A549 treated with ZK216348 at 1 μM for 4 hours (cell line): ENCODE results near the gene CPAMD8. TPM values are rescaled to one million over a fixed set of nuclear protein-coding genes. Genes with fewer than 3 reads are reported as not detected.

Experiments used
- total RNA-seq: library from RNA; stranded (reverse); fragments of 200-300 nt; extraction: Qiagen RNA extraction; gene quantifications from 5 replicates; pipeline ENCODE4 v1.2.3, GENCODE V29; 2022; ENCODE audit warnings: low read depth

CPAMD8 gene
- 0.04 to 0.46 TPM (median 0.42 TPM) in 3 of 5 replicates, not detected in the others for total RNA-seq

DNA sequence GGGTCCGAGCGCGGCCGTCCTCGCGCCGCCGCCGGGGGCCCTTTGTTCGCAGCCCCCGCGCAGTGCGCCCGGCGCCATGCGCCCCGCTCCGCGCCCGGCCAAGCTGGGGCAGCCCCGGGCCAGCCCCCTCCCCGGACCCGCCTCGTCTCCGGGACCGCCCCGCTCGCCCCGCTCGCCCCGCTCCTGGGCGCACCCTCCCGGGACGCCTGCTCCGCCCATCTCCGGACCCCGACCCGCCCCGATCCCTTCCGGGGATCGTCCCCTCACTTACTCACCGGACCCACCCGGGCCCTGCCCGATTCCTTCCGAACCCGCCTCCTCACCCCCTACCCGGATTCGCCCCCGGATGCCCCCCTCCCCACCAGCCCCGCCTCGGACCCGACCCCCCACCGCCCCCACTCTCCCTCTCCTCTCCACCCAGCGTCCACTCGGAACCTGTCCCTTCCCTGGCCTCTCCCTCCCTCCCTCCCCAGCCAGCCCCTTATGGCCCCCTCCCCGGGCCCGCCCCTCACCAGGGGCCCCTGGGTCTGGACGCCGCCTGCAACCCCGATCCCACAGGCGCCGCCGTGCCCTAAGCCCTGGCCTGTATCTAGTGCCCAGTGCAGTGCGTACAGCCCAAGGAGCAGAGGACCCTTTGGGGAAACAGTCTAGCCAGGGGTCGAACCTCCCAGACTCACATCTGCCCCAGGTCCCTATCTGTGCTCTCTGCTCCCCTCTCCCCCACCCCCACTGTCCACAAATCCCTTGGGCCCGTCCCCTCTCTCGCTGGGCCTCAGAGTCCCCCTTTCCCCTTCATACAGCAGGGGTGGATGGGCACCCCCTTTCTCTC is at the start of gene CPAMD8:
TSS of gene CPAMD8 (minus strand) at position 105 of the 829 bp plus-strand sequence. CDS start 168 bp downstream, outside the sequence.

DNA sequence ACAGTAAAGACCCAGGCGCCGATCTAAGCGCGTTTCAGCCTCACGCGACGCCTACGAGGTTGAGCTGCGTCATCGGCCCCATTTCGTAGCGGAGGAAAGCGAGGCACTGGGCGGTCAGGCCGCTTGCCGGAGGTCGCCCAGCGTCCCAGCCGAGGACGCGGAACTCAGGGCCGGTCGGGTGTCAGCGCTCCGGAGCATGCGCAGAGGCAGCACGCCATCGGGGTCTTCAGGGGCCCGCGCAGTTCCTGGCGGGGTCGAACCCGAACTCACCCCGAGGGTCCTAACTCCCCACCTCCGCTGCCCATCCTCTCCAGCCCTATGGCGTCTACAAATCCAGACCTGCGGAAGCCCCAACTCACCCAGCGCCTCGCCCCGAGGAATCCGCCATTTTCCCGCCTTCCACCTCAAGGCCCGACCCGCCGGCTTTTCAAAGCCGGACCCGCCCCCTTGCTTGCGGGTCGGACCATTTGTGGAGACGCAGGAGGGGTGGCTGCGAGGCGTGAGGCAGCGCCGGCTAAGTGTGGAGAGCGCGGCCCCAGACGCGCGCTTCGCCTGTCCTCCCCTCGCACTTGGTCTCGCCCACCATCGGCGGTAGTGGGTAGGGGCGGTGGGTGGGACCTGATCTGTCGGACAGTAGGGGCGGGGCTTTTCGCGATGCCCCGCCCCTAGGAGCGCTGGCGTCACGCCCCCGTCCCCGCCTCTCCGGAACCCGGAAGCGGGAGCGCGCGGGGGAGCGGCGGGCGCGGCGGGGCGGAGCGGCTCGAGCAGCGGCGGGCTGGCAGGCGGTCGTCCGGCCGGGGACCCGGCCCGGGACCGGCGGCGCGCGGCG is 48.6 kb upstream of the CPAMD8 start, which contains the start of the genes HAUS8 and MYO9B:
TSS of gene HAUS8 (minus strand) at position 418 of the 829 bp plus-strand sequence. CDS start at position 388, 30 bp downstream.
TSS of gene MYO9B (plus strand) at position 743 of the 829 bp plus-strand sequence. CDS start 25,941 bp downstream, outside the sequence.

DNA sequence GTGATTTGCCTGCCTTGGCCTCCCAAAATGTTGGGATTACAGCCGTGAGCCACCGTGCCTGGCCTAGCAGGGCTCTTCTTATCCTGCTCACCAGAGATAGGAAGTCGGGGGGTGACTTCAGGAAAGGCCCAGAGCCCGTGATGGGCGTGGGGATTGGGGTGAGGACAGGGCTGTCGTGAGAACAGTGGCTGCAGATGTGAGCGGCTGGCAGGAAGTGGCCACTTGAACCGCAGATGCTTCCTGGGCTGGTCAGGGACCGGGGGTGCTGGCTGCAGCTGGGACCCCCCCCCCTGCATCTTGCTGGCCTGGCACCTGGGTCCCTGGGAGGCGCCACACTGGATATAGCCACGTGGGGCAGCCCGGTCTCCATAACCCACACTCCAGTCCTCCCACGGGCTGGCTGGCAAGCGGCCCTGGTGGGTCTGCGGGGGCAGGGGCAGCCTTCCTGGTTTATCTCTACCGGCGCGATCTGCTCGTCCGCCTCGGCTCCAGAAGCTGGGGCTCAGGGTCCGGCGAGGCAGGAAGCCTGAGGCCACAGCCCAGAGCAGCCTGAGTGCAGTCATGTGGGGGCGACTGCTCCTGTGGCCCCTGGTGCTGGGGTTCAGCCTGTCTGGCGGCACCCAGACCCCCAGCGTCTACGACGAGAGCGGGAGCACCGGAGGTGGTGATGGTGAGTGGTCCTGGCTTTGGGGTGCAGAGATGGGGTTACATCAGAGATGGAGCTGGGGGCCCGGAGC is 137.8 kb downstream of the CPAMD8 start, which contains the start of gene F2RL3:
TSS of gene F2RL3 (plus strand) at position 371 of the 737 bp plus-strand sequence. CDS start at position 562, 191 bp downstream.

Other genes starting within 250 kb of the CPAMD8 start
- gene SIN3B, start 197.4 kb downstream of the CPAMD8 start, total RNA-seq, result 15.5 to 23.9 TPM (median 23.1 TPM) in 5 replicates
- not detected in 5 replicates for gene F2RL3, start 137.8 kb downstream of the CPAMD8 start, total RNA-seq
- 13.7 to 17.1 TPM (median 15.3 TPM) in 5 replicates for gene HAUS8, start 48.6 kb upstream of the CPAMD8 start, total RNA-seq
- gene MYO9B, start 49.0 kb upstream of the CPAMD8 start, total RNA-seq, result 24.8 to 39.5 TPM (median 35.9 TPM) in 5 replicates
- 12.2 to 17.8 TPM (median 16.3 TPM) in 5 replicates for gene USE1, start 188.5 kb upstream of the CPAMD8 start, total RNA-seq
- gene OCEL1, start 199.4 kb upstream of the CPAMD8 start, total RNA-seq, result 8.0 to 13.5 TPM (median 11.6 TPM) in 5 replicates
- 25.5 to 79.2 TPM (median 72.8 TPM) in 5 replicates for gene NR2F6, start 219.1 kb upstream of the CPAMD8 start, total RNA-seq
- gene USHBP1, start 237.9 kb upstream of the CPAMD8 start, total RNA-seq, result not detected in 5 replicates
- gene BABAM1, start 240.6 kb upstream of the CPAMD8 start, total RNA-seq, result 58.2 to 67.7 TPM (median 62.6 TPM) in 5 replicates